K562 treated with DMSO at 1 percent for 48 hours (cell line): ENCODE results near the gene INHBA. TPM values are rescaled to one million over a fixed set of nuclear protein-coding genes. Genes with fewer than 3 reads are reported as not detected.

ENCODE experiments used
- total RNA-seq: library from RNA; unstranded; fragments of 300-600 nt; gene quantifications from 2 replicates; pipeline ENCODE4 v1.2.3, GENCODE V29; 2022; ENCODE audit warnings: low replicate concordance; ENCODE audit errors: extremely low read depth

The INHBA gene
- total RNA-seq = not detected in 2 replicates

DNA sequence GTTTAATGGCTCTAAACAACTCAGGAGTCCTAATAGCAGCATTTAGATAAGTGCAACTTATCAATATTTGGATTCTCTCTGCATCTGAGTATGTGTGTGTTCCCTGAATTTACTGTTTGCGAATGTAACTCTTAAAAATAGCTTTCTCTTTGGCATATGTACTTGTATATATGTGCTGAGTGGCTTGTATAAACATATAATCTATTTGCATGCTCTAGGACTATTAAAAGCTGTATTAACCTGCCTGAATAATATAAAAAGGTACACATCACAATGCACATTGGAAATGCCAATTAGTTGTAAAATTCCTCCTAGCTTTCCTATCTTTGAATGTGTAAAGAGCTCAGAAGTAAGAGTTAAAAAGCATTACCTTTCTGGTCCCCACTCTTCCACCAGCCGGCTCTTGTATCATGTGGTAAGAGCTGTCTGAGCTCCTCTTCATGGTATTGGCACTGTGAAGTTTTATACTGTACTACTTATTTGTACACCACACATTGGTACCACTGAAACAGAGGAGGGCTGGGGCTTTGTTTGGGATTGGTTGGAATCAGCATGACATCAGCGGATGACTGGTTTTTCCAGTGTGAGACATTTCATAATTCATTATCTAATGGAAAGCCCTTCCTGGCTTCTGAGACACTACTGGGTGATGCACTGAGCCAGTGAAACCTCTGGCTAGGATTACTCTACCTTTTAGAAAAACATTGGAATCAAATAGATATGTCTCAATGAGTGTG is at the start of gene INHBA:
TSS of gene INHBA (minus strand) at position 456 of the 737 bp plus-strand sequence. CDS start 2,716 bp downstream, outside the sequence.

